NCI-H2107 treated with DMSO at 0.1 percent for 48 hours (cell line): ENCODE data around the gene CSNK2A1.
"Not testable (repeated sequence)": the region's sequence is repeated elsewhere in the genome, so short reads cannot be mapped to it uniquely, and the experiment has no call there.

Experiments used
- DNase-seq: peaks from one replicate; lab custom pipeline; 2025; ENCODE audit not compliant: unreplicated experiment; lab: John Stamatoyannopoulos, UW

CSNK2A1 gene

GRCh38 chr20:543369-544152, at the start of gene CSNK2A1:
Gene CSNK2A1 (minus strand): TSS chr20:543790. CDS start chr20:508551, 35,239 bp downstream.
- peak; percentile 79 for DNase-seq

GRCh38 chr20:592506-592905, 48.9 kb upstream of the CSNK2A1 start:
- DNase-seq: no peak

- DNase-seq: no peak
These were observed 48.4 kb upstream of the CSNK2A1 start for GRCh38 chr20:591941-592340.

- no peak for DNase-seq
These were observed 45.5 kb upstream of the CSNK2A1 start for GRCh38 chr20:588932-589672.

- no peak for DNase-seq
These were observed 44.9 kb upstream of the CSNK2A1 start for GRCh38 chr20:588476-588875.

- no peak for DNase-seq
These were observed 41.3 kb upstream of the CSNK2A1 start for GRCh38 chr20:584971-585301.

- no peak for DNase-seq
These were observed 40.8 kb upstream of the CSNK2A1 start for GRCh38 chr20:584161-584970.

- DNase-seq: no peak
These were observed 38.6 kb upstream of the CSNK2A1 start for GRCh38 chr20:582204-582603.

- not testable (repeated sequence) for DNase-seq
These were observed 35.5 kb upstream of the CSNK2A1 start for GRCh38 chr20:578940-579690.

- DNase-seq: no peak
These were observed 33.7 kb upstream of the CSNK2A1 start for GRCh38 chr20:577167-577791.

- no peak for DNase-seq
These were observed 32.6 kb upstream of the CSNK2A1 start for GRCh38 chr20:576156-576555.

GRCh38 chr20:575230-575629, 31.6 kb upstream of the CSNK2A1 start:
- DNase-seq: no peak

- DNase-seq: no peak
These were observed 30.8 kb upstream of the CSNK2A1 start for GRCh38 chr20:574297-574942.

GRCh38 chr20:573414-574296, 30.1 kb upstream of the CSNK2A1 start:
- DNase-seq: no peak

GRCh38 chr20:572727-573126, 29.1 kb upstream of the CSNK2A1 start:
- no peak for DNase-seq

- DNase-seq: no peak
These were observed 28.3 kb upstream of the CSNK2A1 start for GRCh38 chr20:571754-572441.

GRCh38 chr20:568673-569415, 25.3 kb upstream of the CSNK2A1 start:
- no peak for DNase-seq
